ENCODE results near the gene TRAPPC2L. TPM values are rescaled to one million over a fixed set of nuclear protein-coding genes. Genes with fewer than 3 reads are reported as not detected.

Gene TRAPPC2L
- total RNA-seq, 1 experiment from 2014 or later, result 79.1 TPM

DNA sequence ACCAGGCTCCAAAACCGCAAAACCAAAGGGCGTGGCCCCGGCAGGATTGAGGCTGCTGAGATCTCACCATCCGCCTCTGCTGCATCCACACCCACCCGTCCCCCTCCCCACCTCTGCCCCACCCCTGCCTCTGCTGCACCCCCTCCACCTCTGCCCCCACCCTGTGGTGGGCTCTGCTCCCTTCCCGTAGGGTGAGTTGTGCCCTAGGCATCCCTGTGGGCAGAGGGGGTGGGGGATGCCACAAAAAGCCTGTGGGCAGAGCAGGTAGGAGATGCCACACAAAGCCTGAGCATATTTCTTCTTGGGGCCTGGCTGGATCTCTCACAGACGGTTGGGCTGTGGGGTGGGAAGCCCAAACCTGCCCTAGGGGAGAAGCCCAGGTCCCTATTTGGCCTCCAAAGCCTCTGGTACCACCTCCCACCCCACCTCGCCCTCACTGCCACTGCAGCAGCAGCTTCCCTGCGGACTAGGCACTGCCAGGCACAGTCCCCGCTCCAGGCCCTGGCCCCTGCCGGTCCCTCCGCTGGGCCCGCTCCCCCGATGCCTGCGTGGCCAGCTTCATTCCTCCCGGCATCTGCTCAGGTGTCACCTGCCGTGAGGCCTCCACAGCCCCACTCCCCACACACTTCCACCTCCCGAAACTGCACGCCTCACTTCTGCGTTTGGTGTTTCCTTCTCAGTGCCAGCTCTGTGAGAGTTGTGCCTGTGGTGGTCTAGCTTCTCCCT lies 20.8 kb downstream of the TRAPPC2L start:
- intact Hi-C loops (cut with micrococcal nuclease; ENCODE audit: unreplicated experiment), result no loop called here
- TF ChIP-seq, protein P1, sequence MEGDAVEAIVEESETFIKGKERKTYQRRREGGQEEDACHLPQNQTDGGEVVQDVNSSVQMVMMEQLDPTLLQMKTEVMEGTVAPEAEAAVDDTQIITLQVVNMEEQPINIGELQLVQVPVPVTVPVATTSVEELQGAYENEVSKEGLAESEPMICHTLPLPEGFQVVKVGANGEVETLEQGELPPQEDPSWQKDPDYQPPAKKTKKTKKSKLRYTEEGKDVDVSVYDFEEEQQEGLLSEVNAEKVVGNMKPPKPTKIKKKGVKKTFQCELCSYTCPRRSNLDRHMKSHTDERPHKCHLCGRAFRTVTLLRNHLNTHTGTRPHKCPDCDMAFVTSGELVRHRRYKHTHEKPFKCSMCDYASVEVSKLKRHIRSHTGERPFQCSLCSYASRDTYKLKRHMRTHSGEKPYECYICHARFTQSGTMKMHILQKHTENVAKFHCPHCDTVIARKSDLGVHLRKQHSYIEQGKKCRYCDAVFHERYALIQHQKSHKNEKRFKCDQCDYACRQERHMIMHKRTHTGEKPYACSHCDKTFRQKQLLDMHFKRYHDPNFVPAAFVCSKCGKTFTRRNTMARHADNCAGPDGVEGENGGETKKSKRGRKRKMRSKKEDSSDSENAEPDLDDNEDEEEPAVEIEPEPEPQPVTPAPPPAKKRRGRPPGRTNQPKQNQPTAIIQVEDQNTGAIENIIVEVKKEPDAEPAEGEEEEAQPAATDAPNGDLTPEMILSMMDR (IDR thresholded peaks at IDR 0.05; ENCODE audit: unreplicated experiment), result no peak
- Mint-ChIP-seq H3K4me3 (ENCODE audit: low read depth, unreplicated experiment) (no peak overlapping the region), H3K9me3 (ENCODE audit: low read depth, unreplicated experiment) (no peaks in the 10 kb centered on the region), H3K27ac (ENCODE audit: unreplicated experiment) (no peak overlapping the region), H3K4me1 (ENCODE audit: low read depth, unreplicated experiment) (peaks cover 11% of the 10 kb centered on the region), H3K36me3 (ENCODE audit: insufficient read depth, unreplicated experiment) (no peaks in the 10 kb centered on the region), H3K27me3 (ENCODE audit: unreplicated experiment) (peaks cover 99% of the 10 kb centered on the region)
- DNase-seq, result no peak
- BruUV-seq (replicated peaks), result no TSS peak
- CTCF ChIA-PET, result no interaction called here

DNA sequence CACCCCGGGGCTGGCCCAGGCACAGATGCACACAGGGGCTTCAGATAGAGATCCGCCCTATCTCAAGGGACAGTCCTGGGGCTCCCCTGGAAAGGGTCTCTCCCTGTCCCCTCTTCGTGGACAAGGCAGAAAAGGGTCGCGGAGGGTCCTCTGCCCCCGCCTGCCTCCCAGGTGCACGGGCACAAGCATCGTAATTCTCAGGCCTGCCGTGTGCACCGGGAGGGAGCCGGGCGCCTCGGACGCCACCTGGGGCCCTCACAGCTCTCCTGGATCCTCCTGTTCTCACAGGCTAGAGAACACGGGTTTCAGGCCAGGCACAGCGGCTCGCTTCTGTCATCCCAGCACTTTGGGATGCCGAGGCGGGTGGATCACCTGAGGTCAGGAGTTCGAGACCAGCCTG lies 21.4 kb downstream of the TRAPPC2L start:
- Mint-ChIP-seq H3K9me3 (ENCODE audit: low read depth, unreplicated experiment) (no peaks in the 10 kb centered on the region), H3K4me3 (ENCODE audit: low read depth, unreplicated experiment) (no peak overlapping the region), H3K36me3 (ENCODE audit: insufficient read depth, unreplicated experiment) (no peaks in the 10 kb centered on the region), H3K27me3 (ENCODE audit: unreplicated experiment) (peaks cover 95% of the 10 kb centered on the region), H3K4me1 (ENCODE audit: low read depth, unreplicated experiment) (peaks cover 11% of the 10 kb centered on the region), H3K27ac (ENCODE audit: unreplicated experiment) (no peak overlapping the region)
- no peak for DNase-seq
- CTCF ChIA-PET, result no interaction called here
- no TSS peak for BruUV-seq (replicated peaks)
- intact Hi-C loops (cut with micrococcal nuclease; ENCODE audit: unreplicated experiment), result no loop called here
- TF ChIP-seq, protein P1 (IDR thresholded peaks at IDR 0.05; ENCODE audit: unreplicated experiment), result no peak

DNA sequence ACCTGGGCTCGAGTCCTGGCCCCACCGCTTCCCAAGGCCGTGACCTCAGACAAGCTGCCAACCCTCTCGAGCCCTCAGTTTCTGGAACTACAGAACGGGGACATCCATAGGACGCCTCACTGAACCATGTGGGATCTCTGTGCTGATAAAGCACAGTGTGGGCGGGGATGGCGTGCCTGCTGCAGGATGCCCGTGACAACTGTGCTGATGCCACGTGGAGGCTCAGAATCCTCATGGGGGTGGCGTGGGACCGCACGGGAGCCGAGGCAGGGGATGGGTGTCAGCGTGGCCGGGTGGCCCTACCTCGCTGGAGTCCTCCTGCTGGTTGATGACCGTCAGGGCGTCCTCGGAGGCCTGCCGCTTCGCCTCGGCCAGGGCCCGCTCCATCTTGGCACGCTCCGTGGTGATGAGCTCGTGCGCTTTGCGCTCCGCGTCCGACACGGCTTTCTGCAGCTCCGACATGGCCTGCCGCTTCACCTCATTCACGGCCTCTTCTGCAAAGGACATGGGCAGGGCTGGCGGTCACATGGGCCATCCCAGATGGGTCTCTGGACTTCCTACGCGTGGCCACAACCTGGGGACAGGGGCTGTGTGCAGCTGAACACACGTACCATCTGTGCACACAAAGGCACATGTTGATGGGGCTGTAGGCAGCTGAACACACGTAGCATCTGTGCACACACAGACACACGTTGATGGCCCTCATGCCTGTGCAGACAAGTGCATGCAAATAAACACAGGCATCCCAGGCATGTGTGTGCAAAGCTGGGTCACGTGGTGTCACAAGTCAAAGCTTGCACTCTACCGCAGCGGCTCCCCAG lies 22.2 kb downstream of the TRAPPC2L start:
- H3K4me3 Mint-ChIP-seq (ENCODE audit: low read depth, unreplicated experiment), result no peak overlapping the region
- intact Hi-C loops (cut with micrococcal nuclease; ENCODE audit: unreplicated experiment), result no loop called here
- no peaks in the 10 kb centered on the region for H3K36me3 Mint-ChIP-seq (ENCODE audit: insufficient read depth, unreplicated experiment)
- peaks cover 11% of the 10 kb centered on the region for H3K4me1 Mint-ChIP-seq (ENCODE audit: low read depth, unreplicated experiment)
- H3K9me3 Mint-ChIP-seq (ENCODE audit: low read depth, unreplicated experiment), result no peaks in the 10 kb centered on the region
- TF ChIP-seq, protein P1 (IDR thresholded peaks at IDR 0.05; ENCODE audit: unreplicated experiment), result no peak
- no TSS peak for BruUV-seq (replicated peaks)
- DNase-seq, result no peak
- CTCF ChIA-PET, result no interaction called here
- peaks cover 87% of the 10 kb centered on the region for H3K27me3 Mint-ChIP-seq (ENCODE audit: unreplicated experiment)
- H3K27ac Mint-ChIP-seq (ENCODE audit: unreplicated experiment), result no peak overlapping the region

DNA sequence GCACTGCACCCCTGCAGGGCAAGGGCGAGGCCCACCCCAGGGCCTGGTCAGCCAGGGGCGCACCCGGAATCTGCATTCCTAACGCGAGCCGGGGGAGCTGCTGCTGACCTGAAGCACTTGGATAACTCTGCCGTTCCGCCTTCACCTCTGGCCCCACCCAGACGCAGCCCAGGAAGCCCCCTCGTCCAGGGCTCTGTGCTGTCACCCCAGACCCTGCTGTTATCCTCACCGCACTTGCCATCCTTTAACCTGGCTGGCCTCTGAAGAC lies 22.8 kb downstream of the TRAPPC2L start:
- no peak for DNase-seq
- no TSS peak for BruUV-seq (replicated peaks)
- Mint-ChIP-seq H3K9me3 (ENCODE audit: low read depth, unreplicated experiment) (no peaks in the 10 kb centered on the region), H3K4me1 (ENCODE audit: low read depth, unreplicated experiment) (peaks cover 11% of the 10 kb centered on the region), H3K27ac (ENCODE audit: unreplicated experiment) (no peak overlapping the region), H3K4me3 (ENCODE audit: low read depth, unreplicated experiment) (no peak overlapping the region), H3K27me3 (ENCODE audit: unreplicated experiment) (peaks cover 82% of the 10 kb centered on the region), H3K36me3 (ENCODE audit: insufficient read depth, unreplicated experiment) (no peaks in the 10 kb centered on the region)
- intact Hi-C loops (cut with micrococcal nuclease; ENCODE audit: unreplicated experiment), result no loop called here
- TF ChIP-seq, protein P1 (IDR thresholded peaks at IDR 0.05; ENCODE audit: unreplicated experiment), result no peak
- CTCF ChIA-PET, result no interaction called here
